Stimulated activated CD4-positive, alpha-beta T cell treated with anti-CD3 and anti-CD28 coated beads, Interleukin-1b, Interleukin-23, amount 100 ng/mL, for 24 hours (primary cell): ENCODE measurements around the gene INPP5B.
A peak's percentile ranks its signal among the peaks of the same experiment; 100 is the strongest.
"Not testable (repeated sequence)": the region's sequence is repeated elsewhere in the genome, so short reads cannot be mapped to it uniquely, and the experiment has no call there.

Experiments
- DNase-seq, 4 experiments: peaks; one replicate each; pipeline ENCODE4 v3.0.0-alpha.2; 2020; ENCODE audit warnings: low read depth in 4 of 4, low spot score in 1 of 4

INPP5B gene

GRCh38 chr1:37948841-37949240, 2.0 kb upstream of the INPP5B start:
- DNase-seq, result no peak

- DNase-seq, result no peak
Observed at GRCh38 chr1:37948166-37948565, 1.3 kb upstream of the INPP5B start.

GRCh38 chr1:37947364-37947763, 511 bp upstream of the INPP5B start:
- no peak for DNase-seq

GRCh38 chr1:37945743-37946702, 830 bp downstream of the INPP5B start:
- no peak for DNase-seq

- no peak for DNase-seq
Observed at GRCh38 chr1:37945251-37945650, 1.6 kb downstream of the INPP5B start.

- no peak for DNase-seq
Observed at GRCh38 chr1:37944816-37945215, 2.0 kb downstream of the INPP5B start.

GRCh38 chr1:37944086-37944763, 2.6 kb downstream of the INPP5B start:
- DNase-seq, result no peak

- DNase-seq, result no peak
Observed at GRCh38 chr1:37940299-37940947, 6.4 kb downstream of the INPP5B start.

GRCh38 chr1:37936760-37937159, 10.1 kb downstream of the INPP5B start:
- DNase-seq, result not testable (repeated sequence)

- DNase-seq, result no peak
Observed at GRCh38 chr1:37932759-37933158, 14.1 kb downstream of the INPP5B start.

GRCh38 chr1:37931361-37932158, 15.3 kb downstream of the INPP5B start:
- DNase-seq, result peak; percentile 85 to 97 (median 91)

- DNase-seq, result no peak
Observed at GRCh38 chr1:37931102-37931360, 15.8 kb downstream of the INPP5B start.

GRCh38 chr1:37930246-37931101, 16.4 kb downstream of the INPP5B start:
- DNase-seq, result peak in 2 of 4 experiments; percentile 8 to 25

GRCh38 chr1:37926038-37926924, 20.6 kb downstream of the INPP5B start:
- no peak for DNase-seq

GRCh38 chr1:37925316-37925715, 21.5 kb downstream of the INPP5B start:
- no peak for DNase-seq

GRCh38 chr1:37923551-37923889, 23.3 kb downstream of the INPP5B start:
- DNase-seq, result no peak

- DNase-seq, result no peak
Observed at GRCh38 chr1:37922767-37923550, 23.9 kb downstream of the INPP5B start.

- DNase-seq, result no peak
Observed at GRCh38 chr1:37919277-37919676, 27.6 kb downstream of the INPP5B start.
